ENCODE measurements around the gene CARS2.

The CARS2 gene

GRCh38 chr13:110639935-110640334 lies 66.0 kb downstream of the CARS2 start:
- TF ChIP-seq EP300 (IDR thresholded peaks at IDR 0.05; ENCODE audit: borderline replicate concordance) (no peak), EGR1 (IDR thresholded peaks at IDR 0.05) (no peak), ZBTB7A (IDR thresholded peaks at IDR 0.05; ENCODE audit: low read depth) (no peak), CREB1 (IDR thresholded peaks at IDR 0.05; ENCODE audit: low read depth) (no peak), TAF1 (IDR thresholded peaks at IDR 0.05; ENCODE audit: low read depth) (no peak), TCF12 (IDR thresholded peaks at IDR 0.05; ENCODE audit: low read depth) (no peak), USF1 (IDR thresholded peaks at IDR 0.05) (no peak), MAX (IDR thresholded peaks at IDR 0.05) (no peak), FOXM1 (IDR thresholded peaks at IDR 0.05; ENCODE audit: borderline replicate concordance, low read depth) (no peak), REST (IDR thresholded peaks at IDR 0.05; ENCODE audit: low read depth) (no peak), CEBPB (IDR thresholded peaks at IDR 0.05) (no peak), YY1 (IDR thresholded peaks at IDR 0.05; ENCODE audit: low read depth) (no peak), TEAD4 (IDR thresholded peaks at IDR 0.05) (no peak), NFIC (IDR thresholded peaks at IDR 0.05) (no peak), RAD21 (IDR thresholded peaks at IDR 0.05; ENCODE audit: low read depth) (no peak)

- TF ChIP-seq YY1 (IDR thresholded peaks at IDR 0.05; ENCODE audit: low read depth) (no peak), TCF12 (IDR thresholded peaks at IDR 0.05; ENCODE audit: low read depth) (no peak), TAF1 (IDR thresholded peaks at IDR 0.05; ENCODE audit: low read depth) (no peak), MAX (IDR thresholded peaks at IDR 0.05) (no peak), EGR1 (IDR thresholded peaks at IDR 0.05) (no peak), CREB1 (IDR thresholded peaks at IDR 0.05; ENCODE audit: low read depth) (no peak), NFIC (IDR thresholded peaks at IDR 0.05) (no peak), REST (IDR thresholded peaks at IDR 0.05; ENCODE audit: low read depth) (no peak), USF1 (IDR thresholded peaks at IDR 0.05) (no peak), FOXM1 (IDR thresholded peaks at IDR 0.05; ENCODE audit: borderline replicate concordance, low read depth) (no peak), TEAD4 (IDR thresholded peaks at IDR 0.05) (no peak)
Measured at GRCh38 chr13:110638814-110639806, 66.8 kb downstream of the CARS2 start.

- TF ChIP-seq ZBTB7A (IDR thresholded peaks at IDR 0.05; ENCODE audit: low read depth) (no peak), CREB1 (IDR thresholded peaks at IDR 0.05; ENCODE audit: low read depth) (no peak), EP300 (IDR thresholded peaks at IDR 0.05; ENCODE audit: borderline replicate concordance) (no peak), USF1 (IDR thresholded peaks at IDR 0.05) (no peak), TEAD4 (IDR thresholded peaks at IDR 0.05) (no peak), REST (IDR thresholded peaks at IDR 0.05; ENCODE audit: low read depth) (no peak), TAF1 (IDR thresholded peaks at IDR 0.05; ENCODE audit: low read depth) (no peak), CEBPB (IDR thresholded peaks at IDR 0.05) (no peak), TCF12 (IDR thresholded peaks at IDR 0.05; ENCODE audit: low read depth) (no peak), FOXM1 (IDR thresholded peaks at IDR 0.05; ENCODE audit: borderline replicate concordance, low read depth) (no peak), EGR1 (IDR thresholded peaks at IDR 0.05) (no peak), NFIC (IDR thresholded peaks at IDR 0.05) (no peak), MAX (IDR thresholded peaks at IDR 0.05) (no peak), YY1 (IDR thresholded peaks at IDR 0.05; ENCODE audit: low read depth) (no peak), RAD21 (IDR thresholded peaks at IDR 0.05; ENCODE audit: low read depth) (no peak)
Measured at GRCh38 chr13:110638257-110638656, 67.7 kb downstream of the CARS2 start.

Data from Ishikawa (cell line).